ENCODE results near the gene ST3GAL3.

The ST3GAL3 gene

DNA sequence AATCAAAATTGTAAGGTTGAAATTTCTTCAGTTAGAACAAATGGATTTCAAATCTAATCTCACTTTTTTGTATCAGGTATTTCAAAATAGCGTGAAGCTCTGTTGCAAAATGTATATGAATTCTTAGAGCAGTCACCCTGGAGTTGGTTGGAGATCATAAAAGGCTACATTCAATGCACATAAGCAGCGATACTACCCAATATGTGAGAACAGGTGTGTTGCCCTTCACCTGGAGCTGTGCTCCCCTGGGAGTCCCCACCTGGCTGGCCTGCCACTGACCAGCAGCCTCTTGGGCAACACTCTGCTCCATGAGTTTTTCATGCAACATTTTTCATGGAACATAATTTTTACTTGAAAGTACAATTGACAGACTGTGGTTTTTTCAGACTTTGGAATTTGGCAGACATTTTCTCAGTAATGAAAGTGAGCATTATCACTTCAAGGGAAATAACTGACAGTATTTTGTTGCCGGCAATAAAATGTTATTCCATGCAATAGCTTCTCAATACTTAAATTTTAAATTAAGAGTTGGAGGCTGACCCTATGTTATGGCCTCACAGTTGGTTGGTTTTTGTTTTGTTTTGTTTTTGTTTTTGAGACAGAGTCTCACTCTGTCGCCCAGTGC lies 95.1 kb downstream of the ST3GAL3 start:
- Mint-ChIP-seq H3K36me3 (peaks cover 8% of the 10 kb centered on the region), H3K27ac (no peak overlapping the region), H3K27me3 (no peaks in the 10 kb centered on the region), H3K9me3 (ENCODE audit: low read depth) (no peaks in the 10 kb centered on the region), H3K4me3 (no peak overlapping the region), H3K4me1 (ENCODE audit: low read depth) (no peaks in the 10 kb centered on the region)

DNA sequence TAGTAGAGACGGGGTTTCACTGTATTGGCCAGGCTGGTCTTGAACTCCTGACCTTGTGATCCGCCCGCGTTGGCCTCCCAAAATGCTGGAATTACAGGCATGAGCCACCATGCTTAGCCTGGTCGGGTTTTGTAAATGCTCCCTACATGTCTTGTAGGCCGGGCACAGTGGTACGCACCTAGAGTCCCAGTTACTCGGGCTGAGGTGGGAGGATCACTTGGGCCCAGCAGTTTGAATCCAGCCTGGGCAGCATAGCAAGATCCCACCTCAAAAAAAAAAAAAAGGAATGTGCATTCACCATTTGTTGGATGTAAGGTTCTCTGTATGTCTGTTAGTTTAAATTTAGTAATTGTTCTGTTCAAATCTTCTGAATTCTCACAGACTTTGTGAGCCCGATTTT lies 95.8 kb downstream of the ST3GAL3 start:
- peaks cover 9% of the 10 kb centered on the region for H3K36me3 Mint-ChIP-seq
- no peaks in the 10 kb centered on the region for H3K9me3 Mint-ChIP-seq (ENCODE audit: low read depth)
- no peaks in the 10 kb centered on the region for H3K27me3 Mint-ChIP-seq
- no peak overlapping the region for H3K4me3 Mint-ChIP-seq
- H3K27ac Mint-ChIP-seq = no peak overlapping the region
- no peaks in the 10 kb centered on the region for H3K4me1 Mint-ChIP-seq (ENCODE audit: low read depth)

DNA sequence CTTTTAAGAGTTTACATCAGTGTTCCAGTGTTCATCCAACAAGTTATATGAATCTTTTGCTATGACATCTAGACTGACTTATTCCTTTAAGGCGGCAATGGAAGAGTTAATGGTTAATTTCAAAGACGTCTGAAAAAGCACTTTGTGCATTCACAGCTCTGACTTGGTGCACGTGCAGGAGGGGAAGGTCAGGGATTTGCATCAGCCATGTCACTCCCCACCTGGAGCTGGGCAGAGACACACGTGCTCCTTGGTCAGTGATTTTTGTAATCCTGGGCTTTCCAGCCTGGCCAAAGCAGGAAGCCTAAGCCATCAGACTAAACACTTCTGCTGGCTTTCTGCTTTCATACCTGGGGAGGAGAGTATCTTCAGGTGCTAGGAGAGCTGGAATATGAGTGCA lies 96.3 kb downstream of the ST3GAL3 start:
- Mint-ChIP-seq H3K9me3 (ENCODE audit: low read depth) (peaks cover 4% of the 10 kb centered on the region), H3K36me3 (peaks cover 13% of the 10 kb centered on the region), H3K27me3 (no peaks in the 10 kb centered on the region), H3K27ac (no peak overlapping the region), H3K4me1 (ENCODE audit: low read depth) (no peaks in the 10 kb centered on the region), H3K4me3 (no peak overlapping the region)

DNA sequence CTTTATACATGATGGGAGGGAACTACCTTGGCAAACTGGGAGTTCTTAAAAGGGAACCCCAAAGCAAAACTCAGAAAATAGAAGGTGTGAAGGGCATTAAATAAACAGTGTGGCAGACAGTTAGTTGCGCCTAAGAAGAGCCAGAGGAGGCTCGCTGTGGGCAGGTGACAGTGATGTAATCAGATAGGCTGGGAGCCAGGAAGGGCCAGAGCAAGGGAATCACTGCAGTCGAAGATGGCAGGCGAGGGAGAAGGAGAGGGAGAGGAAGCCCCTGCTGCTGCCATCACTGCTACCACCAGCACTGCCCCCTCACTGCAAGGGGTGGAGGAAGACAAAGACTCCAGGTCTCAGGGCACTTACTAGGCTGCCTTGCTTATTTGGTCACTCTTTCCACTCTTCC lies 97.2 kb downstream of the ST3GAL3 start:
- Mint-ChIP-seq H3K4me1 (ENCODE audit: low read depth) (no peaks in the 10 kb centered on the region), H3K27me3 (no peaks in the 10 kb centered on the region), H3K9me3 (ENCODE audit: low read depth) (peaks cover 9% of the 10 kb centered on the region), H3K27ac (no peak overlapping the region), H3K4me3 (no peak overlapping the region), H3K36me3 (peaks cover 17% of the 10 kb centered on the region)

DNA sequence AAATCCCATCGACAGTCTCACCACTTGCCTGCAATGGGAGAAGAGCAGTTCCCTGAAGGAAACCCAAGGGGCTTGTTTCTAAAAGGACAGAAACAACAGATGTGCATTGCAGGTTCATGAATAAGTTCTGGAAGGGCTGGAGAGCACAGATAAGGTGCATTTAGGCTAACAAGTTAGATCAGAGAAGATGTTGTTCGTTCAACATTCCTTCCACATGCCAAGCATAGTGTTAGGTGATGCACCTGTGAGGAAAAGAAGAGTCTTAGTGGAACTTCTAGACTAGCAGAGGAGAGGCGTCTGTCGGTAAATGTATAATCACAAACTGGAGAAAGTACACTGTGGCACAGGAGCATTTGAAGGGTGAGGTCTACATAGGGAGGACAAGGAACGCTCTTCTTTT lies 98.0 kb downstream of the ST3GAL3 start:
- H3K9me3 Mint-ChIP-seq (ENCODE audit: low read depth) = peaks cover 9% of the 10 kb centered on the region
- H3K36me3 Mint-ChIP-seq = peaks cover 15% of the 10 kb centered on the region
- H3K27me3 Mint-ChIP-seq = no peaks in the 10 kb centered on the region
- no peaks in the 10 kb centered on the region for H3K4me1 Mint-ChIP-seq (ENCODE audit: low read depth)
- H3K4me3 Mint-ChIP-seq = no peak overlapping the region
- no peak overlapping the region for H3K27ac Mint-ChIP-seq

DNA sequence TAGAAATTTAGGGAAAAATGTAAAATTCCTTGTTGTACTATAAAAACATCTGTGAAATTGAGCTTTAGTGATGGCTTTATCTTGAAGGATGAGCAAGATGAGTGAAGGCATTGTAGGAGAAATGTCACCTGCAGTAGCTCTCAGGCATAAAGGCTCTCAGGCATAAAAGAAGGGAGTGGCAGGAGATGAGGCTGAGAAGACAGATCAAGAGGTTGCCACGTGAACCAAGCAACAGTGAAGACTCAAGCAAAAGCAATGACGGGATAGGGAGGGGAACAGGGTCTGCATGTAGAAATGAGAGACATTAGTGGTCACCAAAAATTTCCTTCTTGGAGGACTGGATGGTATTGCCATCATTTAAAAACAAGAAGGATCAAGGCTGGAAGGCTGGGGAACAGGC lies 98.8 kb downstream of the ST3GAL3 start:
- peaks cover 9% of the 10 kb centered on the region for H3K9me3 Mint-ChIP-seq (ENCODE audit: low read depth)
- H3K4me1 Mint-ChIP-seq (ENCODE audit: low read depth) = no peaks in the 10 kb centered on the region
- H3K4me3 Mint-ChIP-seq = no peak overlapping the region
- H3K27ac Mint-ChIP-seq = no peak overlapping the region
- no peaks in the 10 kb centered on the region for H3K27me3 Mint-ChIP-seq
- H3K36me3 Mint-ChIP-seq = peaks cover 20% of the 10 kb centered on the region

DNA sequence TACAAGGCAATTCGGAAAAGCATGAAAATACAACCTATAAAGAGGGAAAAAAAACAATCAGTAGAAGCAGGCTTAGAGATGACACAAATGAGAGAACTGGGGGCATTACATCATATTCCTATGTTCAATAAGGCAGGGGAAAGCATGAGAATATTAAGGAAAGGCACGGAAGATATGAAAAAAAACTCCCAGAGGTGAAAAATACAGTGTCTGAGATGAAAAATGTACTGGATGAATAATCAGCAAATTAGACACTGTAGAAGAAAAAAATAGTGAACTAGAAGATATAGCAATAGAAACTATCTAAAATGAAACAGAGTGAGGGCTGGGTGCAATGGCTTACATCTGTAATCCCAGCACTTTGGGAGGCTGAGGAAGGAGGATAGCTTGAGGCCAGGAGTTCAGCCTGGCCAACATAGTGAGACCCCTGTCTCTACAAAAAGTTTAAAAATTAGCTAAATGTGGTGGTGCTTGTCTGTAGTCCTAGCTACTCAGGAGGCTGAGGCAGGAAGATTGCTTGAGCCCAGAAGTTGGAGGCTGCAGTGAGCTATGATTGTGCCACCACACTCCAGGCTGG lies 101.8 kb downstream of the ST3GAL3 start:
- Mint-ChIP-seq H3K9me3 (ENCODE audit: low read depth) (peaks cover 9% of the 10 kb centered on the region), H3K27ac (no peak overlapping the region), H3K4me3 (no peak overlapping the region), H3K4me1 (ENCODE audit: low read depth) (no peaks in the 10 kb centered on the region), H3K36me3 (peaks cover 22% of the 10 kb centered on the region), H3K27me3 (no peaks in the 10 kb centered on the region)

DNA sequence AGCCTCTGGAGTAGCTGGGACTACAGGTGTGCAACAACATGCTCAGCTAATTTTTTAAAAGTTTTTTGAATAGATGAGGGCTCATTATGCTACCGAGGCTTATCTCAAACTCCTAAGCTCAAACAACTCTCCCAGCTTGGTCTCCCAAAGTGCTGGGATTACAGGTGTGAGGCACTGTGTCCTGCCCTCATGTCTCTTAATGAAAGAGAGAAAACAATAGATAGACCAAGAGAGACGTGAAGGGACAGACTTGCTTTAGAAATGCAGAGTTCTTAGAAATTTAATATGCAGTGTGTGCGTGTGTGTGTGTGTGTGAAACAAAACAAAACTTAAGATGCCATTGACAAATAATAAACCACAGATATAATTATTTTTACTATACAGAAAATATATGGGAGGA lies 105.2 kb downstream of the ST3GAL3 start:
- Mint-ChIP-seq H3K9me3 (ENCODE audit: low read depth) (peaks cover 9% of the 10 kb centered on the region), H3K4me3 (no peak overlapping the region), H3K27me3 (no peaks in the 10 kb centered on the region), H3K4me1 (ENCODE audit: low read depth) (no peaks in the 10 kb centered on the region), H3K36me3 (peaks cover 39% of the 10 kb centered on the region), H3K27ac (no peak overlapping the region)

DNA sequence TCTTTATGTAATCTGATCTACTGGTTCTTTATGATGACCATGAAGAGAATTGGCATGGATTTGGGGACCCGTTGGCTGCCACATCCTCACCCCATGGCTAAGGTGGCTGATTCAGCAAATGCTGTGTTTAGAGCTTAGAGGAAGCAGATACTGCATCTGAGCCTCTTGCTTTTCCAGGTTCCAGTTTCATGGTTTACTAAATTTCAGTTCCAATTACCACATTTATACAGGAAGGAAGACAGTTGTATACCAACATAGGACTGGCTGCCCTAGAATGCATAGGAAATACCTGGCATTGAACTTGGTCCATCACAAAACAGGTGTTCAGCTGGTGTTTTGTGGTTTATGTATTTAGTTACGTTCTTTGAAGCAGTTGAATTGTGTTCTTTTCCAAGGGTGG lies 107.1 kb downstream of the ST3GAL3 start:
- H3K4me3 Mint-ChIP-seq = no peak overlapping the region
- H3K27me3 Mint-ChIP-seq = no peaks in the 10 kb centered on the region
- H3K27ac Mint-ChIP-seq = no peak overlapping the region
- H3K9me3 Mint-ChIP-seq (ENCODE audit: low read depth) = no peaks in the 10 kb centered on the region
- H3K36me3 Mint-ChIP-seq = peaks cover 40% of the 10 kb centered on the region
- H3K4me1 Mint-ChIP-seq (ENCODE audit: low read depth) = no peaks in the 10 kb centered on the region

DNA sequence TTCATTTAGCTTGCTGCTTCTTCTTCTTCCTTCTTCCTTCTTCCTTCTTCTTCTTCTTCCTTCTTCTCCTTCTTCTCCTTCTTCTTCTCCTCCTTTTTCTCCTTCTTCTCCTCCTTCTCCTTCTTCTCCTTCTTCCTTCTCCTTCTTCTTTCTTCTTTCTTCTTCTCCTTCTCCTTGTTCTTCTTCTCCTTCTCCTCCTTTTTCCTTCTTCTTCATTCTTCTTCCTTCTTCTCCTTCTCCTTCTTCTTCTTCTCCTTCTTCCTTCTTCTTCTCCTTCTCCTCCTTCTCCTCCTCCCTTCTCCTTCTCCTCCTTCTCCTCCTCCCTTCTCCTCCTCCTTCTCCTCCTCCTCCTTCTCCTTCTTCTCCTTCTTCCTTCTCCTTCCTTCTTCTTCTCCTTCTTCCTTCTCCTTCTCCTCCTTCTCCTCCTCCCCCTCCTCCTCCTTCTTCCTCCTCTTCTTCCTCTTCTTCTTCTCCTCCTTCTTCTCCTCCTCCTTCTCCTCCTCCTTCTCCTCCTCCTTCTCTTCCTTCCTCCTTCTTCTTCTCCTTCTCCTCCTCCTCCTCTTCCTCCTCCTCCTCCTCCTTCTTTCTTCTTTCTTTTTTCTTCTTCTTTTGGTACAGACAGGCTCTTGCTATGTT lies 110.1 kb downstream of the ST3GAL3 start:
- Mint-ChIP-seq H3K4me3 (no peak overlapping the region), H3K4me1 (ENCODE audit: low read depth) (no peaks in the 10 kb centered on the region), H3K36me3 (peaks cover 45% of the 10 kb centered on the region), H3K27me3 (no peaks in the 10 kb centered on the region), H3K27ac (no peak overlapping the region), H3K9me3 (ENCODE audit: low read depth) (no peaks in the 10 kb centered on the region)

DNA sequence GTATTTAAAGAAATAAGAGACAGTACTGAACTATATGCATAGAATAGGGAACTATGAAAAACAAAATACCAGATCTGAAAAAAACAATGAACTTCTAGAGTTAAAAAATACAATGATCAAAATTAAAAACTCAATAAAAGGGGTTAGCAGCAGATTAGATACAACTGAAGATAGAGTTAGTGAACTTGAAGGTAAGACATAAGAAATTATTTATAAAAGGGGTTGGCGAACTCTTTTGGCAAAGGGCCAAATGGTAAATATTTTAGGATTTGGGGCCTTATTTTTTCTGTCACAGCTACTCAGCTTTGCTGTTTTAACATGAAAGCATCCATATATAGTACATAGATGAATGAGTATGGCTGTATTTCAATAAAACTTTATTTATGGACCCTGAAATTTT lies 111.4 kb downstream of the ST3GAL3 start:
- no peaks in the 10 kb centered on the region for H3K4me1 Mint-ChIP-seq (ENCODE audit: low read depth)
- peaks cover 43% of the 10 kb centered on the region for H3K36me3 Mint-ChIP-seq
- H3K9me3 Mint-ChIP-seq (ENCODE audit: low read depth) = no peaks in the 10 kb centered on the region

DNA sequence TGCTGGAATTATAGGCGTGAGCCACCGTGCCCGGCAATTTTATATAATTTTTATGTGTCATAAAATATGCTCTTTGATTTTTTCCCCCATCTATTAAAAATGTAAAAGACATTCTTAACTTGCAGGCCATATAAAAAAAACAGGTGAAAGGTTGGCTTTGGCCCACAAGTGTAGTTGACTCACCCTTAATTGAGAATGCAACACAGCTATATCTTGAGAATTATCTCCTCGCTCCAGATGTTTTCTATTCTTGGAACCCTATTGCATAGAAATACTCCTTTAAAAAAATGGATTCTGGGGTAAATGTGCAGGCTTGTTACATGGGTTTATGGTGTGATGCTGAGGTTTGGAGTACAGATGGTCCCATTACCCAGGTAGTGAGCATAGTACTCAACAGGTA lies 112.0 kb downstream of the ST3GAL3 start:
- Mint-ChIP-seq H3K36me3 (peaks cover 41% of the 10 kb centered on the region), H3K4me1 (ENCODE audit: low read depth) (no peaks in the 10 kb centered on the region)

More for the DNA sequence above, 111.4 kb downstream of the ST3GAL3 start:
- H3K27ac Mint-ChIP-seq = no peak overlapping the region
- no peaks in the 10 kb centered on the region for H3K27me3 Mint-ChIP-seq
- H3K4me3 Mint-ChIP-seq = no peak overlapping the region

DNA sequence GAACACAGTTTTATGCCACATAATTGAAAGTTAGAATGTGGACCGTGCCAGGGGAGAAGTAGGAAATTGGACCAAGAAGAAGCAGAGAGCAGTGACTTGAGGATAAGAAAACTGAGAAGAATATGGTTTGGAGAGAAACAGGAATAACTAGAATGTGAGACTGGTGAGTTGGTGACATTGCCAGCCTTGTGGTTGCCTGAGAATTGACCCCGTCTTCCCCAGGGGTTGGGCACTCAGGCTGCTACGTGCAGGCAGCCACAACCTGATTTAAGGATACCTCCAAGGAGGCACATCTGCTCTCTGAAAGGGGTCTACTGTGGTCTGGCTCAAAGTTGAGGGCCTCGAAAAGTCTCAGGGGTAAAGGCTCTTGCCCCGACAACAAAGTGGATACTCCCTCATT lies 114.1 kb downstream of the ST3GAL3 start:
- no peak overlapping the region for H3K27ac Mint-ChIP-seq
- H3K36me3 Mint-ChIP-seq = peaks cover 27% of the 10 kb centered on the region
- H3K27me3 Mint-ChIP-seq = no peaks in the 10 kb centered on the region
- no peaks in the 10 kb centered on the region for H3K4me1 Mint-ChIP-seq (ENCODE audit: low read depth)
- H3K9me3 Mint-ChIP-seq (ENCODE audit: low read depth) = no peaks in the 10 kb centered on the region
- no peak overlapping the region for H3K4me3 Mint-ChIP-seq

More for the DNA sequence above, 112.0 kb downstream of the ST3GAL3 start:
- Mint-ChIP-seq H3K4me3 (no peak overlapping the region), H3K27ac (no peak overlapping the region), H3K27me3 (no peaks in the 10 kb centered on the region), H3K9me3 (ENCODE audit: low read depth) (no peaks in the 10 kb centered on the region)

DNA sequence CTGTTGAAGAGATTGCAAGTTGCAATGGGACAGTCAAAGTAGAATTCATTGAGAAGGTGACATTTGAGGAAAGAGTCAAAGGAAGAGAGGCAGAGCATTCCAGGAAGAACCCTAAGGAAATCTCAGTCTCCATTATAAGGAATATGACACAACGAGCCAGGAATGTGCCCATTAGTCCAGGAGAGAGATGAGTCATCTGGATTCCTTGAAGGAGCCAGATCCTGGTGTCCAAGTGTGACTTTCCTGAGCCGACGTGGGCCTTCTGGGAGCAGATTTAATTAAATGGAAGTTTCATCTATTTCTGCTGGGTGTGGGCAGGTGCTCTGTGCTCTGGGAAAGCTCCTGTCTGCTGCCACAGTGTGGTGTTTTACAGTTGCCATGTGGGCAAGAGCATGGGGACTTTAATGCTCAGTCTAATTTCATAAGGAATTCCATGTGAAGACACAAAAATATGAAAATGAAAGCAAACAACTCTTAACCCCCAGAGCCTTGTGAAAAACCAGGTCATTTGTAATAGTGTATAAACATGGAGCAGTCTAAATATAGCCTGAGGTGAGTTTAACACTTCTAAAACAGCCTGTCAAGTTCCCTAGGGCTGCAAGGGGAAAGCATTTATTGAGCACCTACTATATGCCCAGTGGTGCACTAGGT lies 114.8 kb downstream of the ST3GAL3 start:
- Mint-ChIP-seq H3K4me1 (ENCODE audit: low read depth) (no peaks in the 10 kb centered on the region), H3K9me3 (ENCODE audit: low read depth) (no peaks in the 10 kb centered on the region), H3K27me3 (no peaks in the 10 kb centered on the region), H3K27ac (no peak overlapping the region), H3K36me3 (peaks cover 26% of the 10 kb centered on the region), H3K4me3 (no peak overlapping the region)

DNA sequence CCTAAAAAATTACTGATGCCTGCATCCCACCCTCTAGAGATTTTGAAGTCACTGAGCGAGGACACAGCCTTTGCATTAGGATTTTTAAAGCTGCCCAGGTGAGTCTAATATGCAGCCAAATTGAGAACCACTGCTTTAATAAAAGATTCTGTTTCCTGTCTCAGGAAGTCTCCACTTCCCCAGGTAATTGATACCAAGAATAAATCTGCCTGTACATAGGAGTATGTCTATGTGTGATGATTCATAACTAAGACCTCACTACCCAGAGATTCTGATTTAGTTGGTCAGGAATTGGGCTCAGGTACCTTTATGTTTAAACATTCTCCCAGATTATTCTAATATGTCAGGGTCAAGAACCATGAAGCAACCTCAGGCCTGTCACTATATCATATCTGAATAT lies 117.5 kb downstream of the ST3GAL3 start:
- H3K27me3 Mint-ChIP-seq = no peaks in the 10 kb centered on the region
- H3K27ac Mint-ChIP-seq = no peak overlapping the region
- no peak overlapping the region for H3K4me3 Mint-ChIP-seq
- H3K9me3 Mint-ChIP-seq (ENCODE audit: low read depth) = no peaks in the 10 kb centered on the region
- H3K36me3 Mint-ChIP-seq = peaks cover 14% of the 10 kb centered on the region
- H3K4me1 Mint-ChIP-seq (ENCODE audit: low read depth) = no peaks in the 10 kb centered on the region

All from activated naive CD8-positive, alpha-beta T cell (primary cell).